Tibial nerve (tissue), 3 donors: Measurements from ENCODE around the gene MEN1.

ENCODE experiments used
- POLR2A ChIP-seq, 2 donors: fragments of 450-650 bp; IDR thresholded peaks; one replicate each; pipeline ENCODE4 v1.6.1; 2017; ENCODE audit warnings: antibody characterized with exemption in 2 of 2, mild to moderate bottlenecking in 2 of 2, moderate library complexity in 2 of 2
- TF ChIP-seq, protein P1 (sequence below), 5 experiments: fragments of 200-600 bp in 3 of 5; fragments of 450-650 bp in 2 of 5; sonication (generic) in 3 of 5; IDR thresholded peaks; one replicate each; pipeline ENCODE4 v1.5.1; 2016 to 2019; ENCODE audit warnings: antibody characterized with exemption in 5 of 5, mild to moderate bottlenecking in 3 of 5, moderate library complexity in 2 of 5

GRCh38 chr11:64817476-64817875, 7.1 kb upstream of the MEN1 start:
- TF ChIP-seq POLR2A (IDR thresholded peaks at IDR 0.05), result no peak
- TF ChIP-seq, protein P1, sequence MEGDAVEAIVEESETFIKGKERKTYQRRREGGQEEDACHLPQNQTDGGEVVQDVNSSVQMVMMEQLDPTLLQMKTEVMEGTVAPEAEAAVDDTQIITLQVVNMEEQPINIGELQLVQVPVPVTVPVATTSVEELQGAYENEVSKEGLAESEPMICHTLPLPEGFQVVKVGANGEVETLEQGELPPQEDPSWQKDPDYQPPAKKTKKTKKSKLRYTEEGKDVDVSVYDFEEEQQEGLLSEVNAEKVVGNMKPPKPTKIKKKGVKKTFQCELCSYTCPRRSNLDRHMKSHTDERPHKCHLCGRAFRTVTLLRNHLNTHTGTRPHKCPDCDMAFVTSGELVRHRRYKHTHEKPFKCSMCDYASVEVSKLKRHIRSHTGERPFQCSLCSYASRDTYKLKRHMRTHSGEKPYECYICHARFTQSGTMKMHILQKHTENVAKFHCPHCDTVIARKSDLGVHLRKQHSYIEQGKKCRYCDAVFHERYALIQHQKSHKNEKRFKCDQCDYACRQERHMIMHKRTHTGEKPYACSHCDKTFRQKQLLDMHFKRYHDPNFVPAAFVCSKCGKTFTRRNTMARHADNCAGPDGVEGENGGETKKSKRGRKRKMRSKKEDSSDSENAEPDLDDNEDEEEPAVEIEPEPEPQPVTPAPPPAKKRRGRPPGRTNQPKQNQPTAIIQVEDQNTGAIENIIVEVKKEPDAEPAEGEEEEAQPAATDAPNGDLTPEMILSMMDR (IDR thresholded peaks at IDR 0.05), result no peak
